HG03108 (cell line): ENCODE data around the gene ENAH.
"Not testable (repeated sequence)": the region's sequence is repeated elsewhere in the genome, so short reads cannot be mapped to it uniquely, and the experiment has no call there.

Experiments
- ATAC-seq: cut with Tn5 transposase; IDR thresholded peaks from one replicate; pipeline ENCODE4 v1.9.1; 2021; ENCODE audit warnings: moderate library complexity; ENCODE audit not compliant: unreplicated experiment

ENAH gene

DNA sequence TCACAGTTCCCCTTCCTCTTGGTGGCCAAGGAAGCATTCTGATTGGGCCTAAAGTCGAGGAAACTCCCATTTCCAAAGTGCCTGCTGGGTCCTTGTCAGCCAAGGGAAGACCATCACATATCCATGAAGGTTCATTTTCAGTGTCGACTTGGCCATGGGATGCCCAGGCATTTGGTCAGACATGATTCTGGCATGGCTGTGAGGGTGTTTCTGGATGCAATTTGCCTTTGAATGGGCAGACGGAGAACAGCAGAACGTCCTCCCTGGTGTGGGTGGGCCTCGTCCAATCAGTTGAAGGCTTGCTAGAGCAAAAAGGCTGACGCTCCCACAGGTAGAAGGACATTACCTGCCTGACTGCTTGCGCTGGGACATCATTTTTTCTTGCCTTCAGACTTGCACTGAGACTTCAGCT, 176.8 kb downstream of the ENAH start:
- ATAC-seq, result no peak

DNA sequence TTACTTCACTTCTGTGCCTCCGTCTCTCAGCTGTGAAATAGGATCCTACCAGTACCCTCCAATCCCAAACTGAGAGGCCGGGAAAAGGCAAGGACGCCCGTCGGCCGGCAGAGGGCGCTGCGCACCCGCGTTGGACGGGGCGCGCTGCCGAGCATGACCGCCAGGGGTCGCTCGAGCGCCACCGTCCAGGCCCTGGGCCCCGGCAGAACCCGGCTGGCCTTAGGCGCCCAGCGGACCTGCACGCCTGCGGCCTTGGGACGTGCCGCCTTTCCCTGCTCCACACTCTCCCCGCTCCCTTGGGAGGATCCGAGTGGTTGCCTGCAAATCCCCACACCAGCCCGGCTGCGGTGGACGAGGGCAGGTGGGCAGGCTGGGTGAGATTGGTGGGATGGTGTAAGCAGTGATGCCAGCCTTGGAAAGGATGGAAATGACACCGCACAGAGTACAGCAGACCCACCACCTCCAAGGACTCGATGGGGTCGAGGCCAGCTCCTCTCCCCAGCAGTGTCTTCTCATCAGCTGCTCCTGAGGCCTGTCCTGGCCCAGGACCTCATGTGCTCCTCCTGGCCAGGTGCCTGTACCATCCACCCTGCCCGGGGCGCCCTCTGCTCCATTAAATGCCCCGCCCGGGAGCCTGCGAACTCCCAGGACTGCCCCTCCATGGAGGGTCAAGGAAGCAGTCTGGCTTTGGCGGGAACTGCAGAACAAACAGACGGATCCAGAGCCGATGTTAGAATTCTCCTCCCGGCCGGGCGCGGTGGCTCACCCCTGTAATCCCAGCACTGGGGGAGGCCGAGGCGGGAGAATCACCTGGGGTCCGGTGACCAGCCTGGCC, 177.7 kb downstream of the ENAH start:
- peak; percentile 67 for ATAC-seq

DNA sequence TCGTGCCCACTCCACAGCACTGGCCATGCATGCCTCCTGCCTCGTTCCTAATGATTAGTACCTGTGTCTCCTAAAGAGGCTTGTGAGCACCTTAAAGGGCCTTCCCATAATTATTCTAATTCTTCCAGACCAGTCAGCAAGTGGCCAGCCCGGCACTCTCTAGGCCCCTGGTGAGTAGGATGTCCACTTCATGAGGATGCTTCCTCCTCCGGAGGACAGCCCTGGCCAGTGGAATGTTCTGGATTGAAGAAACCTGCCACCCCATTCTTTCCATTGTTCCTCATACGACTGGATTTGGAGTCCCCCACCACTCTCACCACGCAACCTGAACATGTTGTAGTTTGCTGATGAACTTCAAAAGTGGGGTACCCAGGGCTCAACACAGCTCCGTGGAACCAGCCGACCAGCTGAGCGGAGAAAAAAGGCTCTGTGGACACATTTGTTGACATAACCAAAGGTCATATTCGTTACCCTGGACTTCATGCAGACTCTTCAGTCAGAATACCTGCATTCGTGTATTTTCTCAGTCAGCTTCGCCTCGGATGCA, 178.4 kb downstream of the ENAH start:
- ATAC-seq, result no peak

DNA sequence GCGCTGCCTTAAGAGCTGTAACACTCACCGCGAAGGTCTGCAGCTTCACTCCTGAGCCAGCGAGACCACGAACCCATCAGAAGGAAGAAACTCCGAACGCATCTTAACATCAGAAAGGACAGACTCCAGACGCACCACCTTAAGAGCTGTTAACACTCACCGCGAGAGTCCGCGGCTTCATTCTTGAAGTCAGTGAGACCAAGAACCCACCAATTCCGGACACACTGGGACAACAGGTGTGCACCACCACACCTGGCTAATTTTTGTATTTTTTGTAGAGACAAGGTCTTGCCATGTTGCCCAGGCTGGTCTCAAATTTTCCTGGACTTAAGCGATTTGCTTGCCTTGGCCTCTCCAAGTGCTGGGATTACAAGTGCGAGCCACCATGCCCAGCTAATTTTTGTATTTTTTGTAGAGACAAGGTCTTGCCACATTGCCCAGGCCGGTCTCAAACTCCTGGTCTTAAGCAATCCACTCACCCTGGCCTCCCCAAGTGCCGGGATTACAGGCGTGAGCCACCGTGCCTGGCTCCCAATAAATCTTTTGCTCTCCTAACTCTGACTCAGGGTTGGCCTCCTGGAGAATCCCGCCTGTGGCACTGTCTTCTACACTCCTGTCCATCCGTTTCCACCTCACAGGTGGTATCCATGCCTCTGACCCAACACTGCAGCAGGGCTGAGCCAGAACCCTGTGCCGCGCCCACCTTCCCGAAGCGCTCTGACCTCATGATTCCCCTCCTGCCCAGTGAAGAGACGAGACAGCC, 179.1 kb downstream of the ENAH start:
- not testable (repeated sequence) for ATAC-seq

DNA sequence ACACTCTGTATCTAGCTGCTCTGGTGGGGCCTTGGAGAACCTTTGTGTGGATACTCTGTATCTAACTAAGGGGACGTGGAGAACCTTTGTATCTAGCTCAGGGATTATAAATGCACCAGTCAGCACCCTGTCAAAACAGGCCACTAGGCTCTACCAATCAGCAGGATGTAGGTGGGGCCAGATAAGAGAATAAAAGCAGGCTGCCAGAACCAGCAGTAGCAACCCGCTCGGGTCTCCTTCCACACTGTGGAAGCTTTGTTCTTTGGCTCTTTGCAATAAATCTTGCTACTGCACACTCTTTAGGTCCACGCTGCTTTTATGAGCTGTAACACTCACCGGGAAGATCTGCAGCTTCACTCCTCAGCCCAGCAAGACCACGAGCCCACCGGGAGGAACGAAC, 179.7 kb downstream of the ENAH start:
- ATAC-seq, result not testable (repeated sequence)

DNA sequence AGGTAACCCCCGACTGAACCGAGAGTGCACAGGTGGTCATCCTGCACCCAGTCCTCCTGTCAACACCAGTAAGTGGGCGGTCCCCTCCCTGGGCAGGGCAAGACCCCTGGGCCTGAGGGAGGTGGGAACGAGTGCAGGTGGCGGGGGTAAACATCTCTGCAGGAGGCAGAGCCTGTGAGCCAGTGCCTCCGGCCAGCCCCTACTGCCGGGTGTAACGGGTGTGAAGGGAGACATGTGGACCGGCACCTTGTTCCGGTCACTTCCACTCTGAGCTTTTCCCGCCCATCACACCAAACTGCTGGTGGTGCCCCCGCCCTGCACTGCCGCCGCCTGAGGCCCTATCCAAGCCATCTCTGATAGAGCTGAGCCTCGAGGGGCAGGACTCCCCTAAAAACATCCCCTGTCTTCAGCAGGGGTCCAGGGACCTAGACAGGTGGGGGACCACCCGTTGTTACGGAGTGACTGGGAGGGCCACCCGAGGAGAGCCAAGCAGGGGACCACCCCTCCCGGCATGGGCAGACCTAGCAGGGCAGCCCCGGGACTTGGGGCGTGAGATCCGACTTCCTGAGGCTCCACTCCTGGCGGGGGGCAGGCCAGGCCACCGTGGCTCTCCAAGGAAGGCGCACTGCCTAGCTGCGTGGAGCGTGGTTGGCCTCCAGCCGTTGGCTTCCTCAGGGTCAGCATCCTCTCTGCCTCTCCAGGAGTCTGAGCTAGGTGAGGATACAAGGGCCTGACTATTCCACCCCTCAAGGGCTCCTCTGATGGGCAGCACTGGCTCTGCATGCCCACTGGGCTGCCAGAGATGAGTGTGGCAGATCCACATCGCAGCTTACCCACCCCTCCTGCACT, 181.2 kb downstream of the ENAH start:
- ATAC-seq, result no peak

DNA sequence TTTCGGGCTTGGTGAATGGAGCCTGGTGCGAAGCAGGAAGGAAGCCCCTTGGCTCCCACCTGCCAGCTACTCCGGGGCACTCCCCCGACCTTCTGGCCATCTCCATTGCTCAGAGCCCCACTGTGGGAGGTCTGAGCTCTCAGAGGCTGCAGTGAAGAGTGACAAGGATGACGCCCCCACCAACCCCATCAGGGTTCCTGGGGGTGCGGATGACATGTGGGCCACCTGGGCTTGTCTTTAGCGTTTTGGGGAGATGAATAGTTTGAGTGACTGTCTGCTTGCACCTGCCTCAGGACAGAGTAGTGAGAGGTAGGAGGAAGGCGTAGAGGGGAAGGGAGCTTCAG, 181.8 kb downstream of the ENAH start:
- ATAC-seq, result no peak

DNA sequence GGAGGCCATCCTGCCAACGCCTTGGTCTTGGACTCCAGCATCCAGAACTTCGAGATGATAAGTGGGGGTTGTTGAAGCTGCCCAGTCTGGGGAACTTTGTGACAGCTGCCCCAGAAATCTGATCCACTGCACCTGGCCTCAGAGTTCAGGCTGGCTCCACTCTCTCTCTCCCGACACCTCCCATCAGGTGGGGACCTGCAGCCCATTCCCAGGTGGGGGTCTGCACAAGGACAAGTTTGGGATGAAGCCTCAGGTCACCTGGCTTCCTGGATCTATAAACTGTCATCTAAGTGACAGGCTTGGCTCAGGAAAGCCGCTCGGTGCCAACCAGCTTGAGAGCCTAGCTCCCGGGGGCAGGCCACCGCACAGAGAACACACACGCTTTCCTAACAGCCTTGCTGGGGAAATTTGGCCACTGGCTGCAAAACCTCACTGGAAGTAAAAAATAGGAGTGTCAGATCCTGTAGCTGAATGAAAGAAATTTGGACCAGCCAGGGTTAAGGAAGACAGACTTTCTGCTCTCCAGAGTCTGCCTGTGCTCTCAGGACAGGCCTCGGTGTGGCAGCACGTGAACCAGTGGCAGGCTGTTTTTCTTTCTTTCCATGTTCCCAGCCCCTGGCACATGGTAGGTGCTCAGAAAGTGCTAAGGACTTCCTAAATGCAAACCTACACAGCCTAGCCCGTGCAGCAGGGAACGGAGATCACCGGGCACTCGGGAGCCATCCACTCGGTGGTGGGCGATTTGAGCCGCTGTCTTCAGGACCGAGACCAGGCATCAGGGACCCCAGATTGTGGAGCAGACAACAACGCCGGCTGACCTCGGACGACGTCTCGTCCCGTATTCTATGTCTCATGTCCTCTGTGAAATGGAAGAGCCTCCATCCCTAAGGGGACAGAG, 182.5 kb downstream of the ENAH start:
- no peak for ATAC-seq

DNA sequence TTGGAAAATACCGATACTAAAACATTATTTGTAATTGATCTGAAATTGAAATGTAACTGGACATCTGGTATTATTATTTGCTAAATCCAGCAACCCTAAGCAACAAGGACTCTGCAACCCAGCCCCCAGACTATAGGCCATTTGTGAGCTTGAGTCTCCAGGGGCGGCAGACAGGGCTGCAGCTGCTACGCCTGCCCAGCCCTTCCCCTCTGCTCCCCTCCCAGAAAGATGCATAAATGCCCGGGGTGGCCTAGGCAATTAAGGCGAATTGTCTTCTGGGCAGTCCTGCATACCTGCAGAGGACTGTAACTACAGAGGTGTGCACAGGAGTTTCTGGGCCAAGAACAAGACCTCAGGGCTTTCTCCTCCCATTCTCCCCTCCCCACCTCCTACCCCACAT, 183.9 kb downstream of the ENAH start:
- no peak for ATAC-seq

DNA sequence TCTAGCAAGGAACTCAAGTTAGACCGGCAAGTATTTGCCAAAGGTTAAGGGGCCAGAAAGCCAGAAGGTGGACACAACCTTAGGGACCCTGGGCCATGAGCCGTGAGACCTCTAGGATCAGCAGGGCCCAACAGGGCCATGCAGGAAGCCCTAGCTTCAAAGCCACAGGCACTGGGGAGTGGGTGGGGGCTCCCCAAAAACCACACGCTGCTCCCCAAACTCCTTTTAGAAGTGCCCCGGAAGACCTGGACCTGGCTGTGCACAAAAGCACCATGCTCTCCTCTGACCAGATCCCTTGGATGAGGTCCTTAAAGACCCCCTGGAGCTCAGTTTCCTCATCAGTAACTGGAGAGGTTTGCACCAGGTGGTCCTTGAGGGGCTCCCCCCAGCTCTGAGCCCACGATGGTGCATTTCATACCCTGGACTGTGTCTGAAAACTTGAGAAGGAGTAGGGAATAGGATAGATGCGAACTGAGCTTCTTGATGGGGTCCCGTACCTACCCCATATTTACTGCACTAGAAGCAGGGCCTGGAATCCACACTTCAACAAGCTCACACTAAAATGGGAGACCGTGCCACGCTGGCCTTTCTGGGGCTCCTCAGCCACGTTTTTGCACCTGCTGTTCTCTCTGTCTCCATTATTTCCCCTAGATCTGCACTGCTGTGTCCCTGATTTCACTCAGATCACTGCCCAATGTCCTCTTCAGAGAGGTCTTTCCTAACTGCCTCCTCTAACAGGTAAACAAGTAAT, 184.5 kb downstream of the ENAH start:
- ATAC-seq, result no peak

DNA sequence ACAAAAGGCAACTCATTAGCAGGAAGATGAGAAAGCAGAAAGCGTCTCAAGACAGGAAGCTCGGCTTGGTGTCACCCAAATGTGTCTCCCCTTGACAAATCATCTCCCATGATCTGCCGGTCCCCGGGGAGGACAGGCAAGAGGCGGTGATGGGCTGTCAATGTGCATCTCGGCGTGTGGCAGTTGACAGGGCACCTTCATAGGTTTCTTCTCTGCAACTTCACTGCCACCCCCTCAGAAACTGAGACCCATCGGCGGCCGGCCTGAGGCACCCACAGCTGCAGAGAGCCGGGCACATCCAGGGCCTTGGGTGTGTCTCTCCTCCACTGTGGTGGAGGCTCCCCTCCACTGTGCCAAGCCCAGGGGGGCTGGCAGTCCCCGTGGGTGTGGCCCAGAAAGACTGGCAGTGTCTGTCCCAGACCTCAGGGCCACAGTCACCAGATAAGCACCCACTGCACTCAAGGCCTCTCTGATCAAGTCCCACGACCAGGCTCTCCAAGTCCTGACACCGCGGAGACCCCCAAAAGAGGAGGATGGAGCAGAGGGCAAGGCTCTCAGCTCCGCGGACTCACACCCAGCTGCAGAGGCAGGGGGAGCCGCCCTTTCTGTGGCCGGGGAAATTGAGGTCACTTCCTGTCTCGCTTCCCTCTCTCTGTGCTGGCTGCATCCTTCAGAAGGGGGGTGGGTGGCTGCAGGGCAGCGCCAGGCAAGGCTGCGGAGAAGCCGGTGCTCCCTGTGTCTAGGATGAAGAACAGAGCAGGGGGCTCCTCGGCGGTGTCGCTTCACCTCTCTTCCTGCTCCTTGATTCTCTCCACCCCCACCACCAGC, 185.5 kb downstream of the ENAH start:
- peak; percentile 96 for ATAC-seq

DNA sequence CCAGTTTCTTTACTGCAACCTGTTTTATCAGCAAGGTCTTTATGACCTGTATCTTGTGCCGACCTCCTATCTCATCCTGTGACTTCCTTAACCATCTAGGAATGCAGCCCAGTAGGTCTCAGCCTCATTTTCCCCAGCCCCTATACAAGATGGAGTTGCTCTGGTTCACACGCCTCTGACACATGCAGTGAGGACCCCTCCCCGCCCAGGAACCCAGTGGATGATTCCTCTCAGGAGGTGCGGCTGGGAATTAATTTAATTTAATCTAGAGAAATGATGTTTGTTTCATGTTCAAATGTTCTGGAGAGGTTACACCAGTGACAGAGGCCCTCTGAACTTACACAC, 186.1 kb downstream of the ENAH start:
- no peak for ATAC-seq

DNA sequence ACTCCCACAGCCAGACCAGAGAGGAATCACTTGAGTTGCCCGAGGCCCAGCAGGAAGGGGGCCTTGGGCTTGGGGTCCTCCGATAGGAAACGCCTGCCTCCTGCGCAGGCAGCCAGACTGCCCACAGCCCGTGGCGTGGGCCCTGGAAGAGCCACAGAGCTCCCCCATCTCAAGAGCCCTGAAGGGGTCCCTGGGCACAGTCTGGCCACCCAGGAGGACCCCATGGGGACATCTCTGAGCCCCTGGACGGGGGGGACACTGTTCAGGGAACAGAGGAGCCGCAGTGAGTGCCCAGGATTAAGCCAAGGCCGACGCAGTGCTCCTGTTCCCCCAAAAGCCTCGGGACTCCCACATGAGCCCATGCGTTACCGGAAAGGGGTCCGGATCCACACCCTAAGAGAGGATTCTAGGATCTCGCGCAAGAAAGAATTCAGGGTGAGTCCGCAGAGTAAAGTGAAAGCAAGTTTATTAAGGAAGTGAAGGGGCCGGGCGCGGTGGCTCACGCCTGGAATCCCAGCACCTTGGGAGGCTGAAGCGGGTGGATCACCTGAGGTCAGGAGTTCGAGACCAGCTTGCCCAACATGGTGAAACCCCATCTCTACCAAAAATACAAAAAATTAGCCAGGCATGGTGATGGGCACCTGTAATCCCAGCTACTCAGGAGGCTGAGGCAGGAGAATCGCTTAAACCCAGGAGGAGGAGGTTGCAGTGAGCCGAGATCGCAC, 187.0 kb downstream of the ENAH start:
- no peak for ATAC-seq

DNA sequence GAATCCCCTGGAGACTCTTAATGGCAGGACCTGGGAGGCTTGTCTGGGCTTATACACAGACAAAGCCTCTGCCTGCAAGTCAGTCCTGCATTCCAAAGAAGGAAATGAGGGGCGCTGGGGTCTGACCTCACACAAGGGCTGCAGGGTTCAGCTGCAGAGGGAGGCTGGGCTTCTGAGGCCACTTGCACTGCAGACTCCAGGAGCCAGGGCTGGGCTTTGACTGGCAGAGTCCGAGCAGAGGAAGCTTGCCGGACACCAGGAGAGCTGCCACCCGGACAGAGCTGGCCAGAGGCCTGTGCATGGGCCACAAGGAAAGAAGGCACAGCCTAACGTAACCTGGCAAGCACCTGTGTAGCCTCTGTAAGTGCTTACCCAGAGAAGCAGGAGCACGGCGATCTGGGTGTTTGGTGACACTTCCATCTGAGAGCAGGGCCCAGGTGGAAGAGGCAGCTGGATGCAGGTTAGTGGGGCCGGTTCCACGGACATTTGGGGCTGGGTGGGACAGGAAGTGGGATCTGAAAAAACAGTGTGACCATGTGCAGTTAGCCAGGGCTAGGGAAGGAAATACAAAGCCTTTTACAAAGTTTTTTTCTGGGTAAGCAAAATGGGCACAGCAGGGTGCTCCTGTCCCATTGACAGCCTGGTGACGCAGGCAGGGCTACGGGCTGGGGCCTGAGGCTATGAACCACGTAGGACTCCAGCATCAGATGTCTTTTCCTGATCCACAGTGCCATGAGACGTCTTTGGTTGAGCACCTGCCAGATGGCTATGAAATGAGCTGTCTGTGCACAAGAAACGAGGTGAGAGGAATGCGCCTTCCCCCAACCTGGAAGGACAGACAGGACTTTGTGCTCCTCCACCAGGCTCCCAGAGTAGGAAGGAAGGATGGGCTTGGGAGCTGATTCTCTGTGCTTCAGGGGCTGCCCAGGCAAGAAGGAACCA, 187.8 kb downstream of the ENAH start:
- no peak for ATAC-seq

DNA sequence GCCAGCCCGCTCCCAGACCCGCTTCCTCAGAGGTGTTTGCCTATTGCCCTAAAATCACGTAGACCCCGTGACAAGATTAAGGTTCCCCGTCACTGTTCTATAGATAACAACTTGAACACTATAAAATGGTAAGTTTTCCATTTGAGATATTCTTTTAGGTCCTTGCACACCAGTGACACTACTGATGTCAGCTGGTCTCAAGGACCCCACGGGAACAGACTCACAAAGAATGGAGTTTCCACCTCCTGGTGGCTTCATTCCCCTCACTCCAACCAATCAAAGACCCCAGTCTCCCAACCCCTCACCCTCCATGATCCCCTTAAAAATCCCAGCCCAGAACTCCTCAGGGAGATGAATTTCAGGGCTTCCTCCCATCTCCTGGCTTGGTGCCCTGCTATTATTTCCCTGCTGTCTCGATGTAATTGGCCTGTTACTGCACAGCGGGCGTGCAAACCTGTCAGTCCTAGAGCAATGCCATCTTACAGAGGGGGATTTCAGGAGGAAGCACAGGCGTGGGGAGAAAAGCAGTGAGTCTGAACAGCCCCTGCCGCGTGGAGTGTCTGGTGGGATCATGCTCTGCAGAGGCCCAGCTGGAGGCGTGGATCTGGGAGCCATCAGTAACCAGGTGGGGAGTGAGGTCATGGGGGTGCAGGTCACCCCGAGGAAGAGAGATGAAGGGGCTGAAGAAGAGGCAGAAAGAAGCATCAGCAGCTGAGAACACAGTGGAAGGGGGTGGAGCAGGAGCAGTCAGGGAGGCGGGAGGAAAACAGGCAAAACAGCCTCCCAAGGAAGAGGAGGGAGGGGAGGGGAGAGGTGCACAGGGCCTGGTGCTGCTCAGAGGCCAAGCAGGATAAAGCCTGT, 190.0 kb downstream of the ENAH start:
- no peak for ATAC-seq

DNA sequence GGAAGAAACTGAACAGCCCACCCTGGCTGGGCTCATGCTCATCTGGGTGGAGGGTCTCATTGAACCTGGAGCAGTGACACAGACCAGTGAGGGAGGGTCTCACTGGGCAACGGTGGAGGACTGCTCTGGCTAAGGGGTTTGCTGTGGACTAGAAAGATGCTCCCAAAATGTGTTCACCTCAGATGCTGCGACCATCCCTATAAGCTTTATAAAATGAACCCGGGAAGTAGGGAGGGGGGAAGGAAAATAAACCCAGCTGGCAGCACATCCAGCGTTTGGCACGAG, 190.6 kb downstream of the ENAH start:
- ATAC-seq, result no peak
